Ramos (cell line): ENCODE measurements around the gene UTP3.
"Not testable (repeated sequence)": the region's sequence is repeated elsewhere in the genome, so short reads cannot be mapped to it uniquely, and the experiment has no call there.

Source experiments
- in situ Hi-C: fragments of 300-500 bp; cut with MboI; formaldehyde crosslinking; loops from one replicate; pipeline ENCODE4 v1.14.3; 2022; ENCODE audit warnings: low sequenced_read_pairs; ENCODE audit not compliant: unreplicated experiment

UTP3 gene

GRCh38 chr4:70681704-70682103, 6.6 kb upstream of the UTP3 start:
- in situ Hi-C loops = no loop called here

GRCh38 chr4:70682142-70682541, 6.2 kb upstream of the UTP3 start:
- in situ Hi-C loops = not testable (repeated sequence)

GRCh38 chr4:70687392-70687791, 940 bp upstream of the UTP3 start:
- in situ Hi-C loops = loop anchor here (5.0 kb wide), 1 partner anchor 35 kb away; no protein-coding TSS in a partner anchor

- in situ Hi-C loops = loop anchor here (5.0 kb wide), 1 partner anchor 37 kb away; no protein-coding TSS in a partner anchor
Observed at GRCh38 chr4:70688795-70689231, 481 bp downstream of the UTP3 start.

- in situ Hi-C loops = no loop called here
Observed at GRCh38 chr4:70691661-70692060, 3.3 kb downstream of the UTP3 start.

GRCh38 chr4:70694633-70695032, 6.3 kb downstream of the UTP3 start:
- in situ Hi-C loops = not testable (repeated sequence)

- in situ Hi-C loops = not testable (repeated sequence)
Observed at GRCh38 chr4:70698435-70698834, 10.1 kb downstream of the UTP3 start.

GRCh38 chr4:70700712-70701111, 12.4 kb downstream of the UTP3 start:
- in situ Hi-C loops = no loop called here

GRCh38 chr4:70701271-70701670, 12.9 kb downstream of the UTP3 start:
- in situ Hi-C loops = no loop called here

GRCh38 chr4:70702592-70702991, 14.3 kb downstream of the UTP3 start:
- in situ Hi-C loops = not testable (repeated sequence)

GRCh38 chr4:70703619-70704214, 15.4 kb downstream of the UTP3 start:
- in situ Hi-C loops = no loop called here

GRCh38 chr4:70704215-70704930, 16.0 kb downstream of the UTP3 start:
- in situ Hi-C loops = no loop called here

GRCh38 chr4:70704931-70705182, 16.5 kb downstream of the UTP3 start:
- in situ Hi-C loops = no loop called here

- in situ Hi-C loops = no loop called here
Observed at GRCh38 chr4:70705183-70706043, 17.1 kb downstream of the UTP3 start.

- in situ Hi-C loops = no loop called here
Observed at GRCh38 chr4:70706044-70706461, 17.7 kb downstream of the UTP3 start.

- in situ Hi-C loops = no loop called here
Observed at GRCh38 chr4:70706516-70706915, 18.2 kb downstream of the UTP3 start.

- in situ Hi-C loops = no loop called here
Observed at GRCh38 chr4:70709611-70710205, 21.4 kb downstream of the UTP3 start.

- in situ Hi-C loops = no loop called here
Observed at GRCh38 chr4:70711599-70711998, 23.3 kb downstream of the UTP3 start.

- in situ Hi-C loops = no loop called here
Observed at GRCh38 chr4:70712150-70712549, 23.8 kb downstream of the UTP3 start.

- in situ Hi-C loops = no loop called here
Observed at GRCh38 chr4:70712604-70713452, 24.5 kb downstream of the UTP3 start.
